ENCODE data around the gene POC1A. TPM values are rescaled to one million over a fixed set of nuclear protein-coding genes. Genes with fewer than 3 reads are reported as not detected.

The POC1A gene
- total and polyA plus RNA-seq, 2 of the 8 experiments (the other 6 are each of a cell fraction or from before 2014, with no cell fraction given) = 35.7 to 39.2 TPM

- Histone ChIP-seq H3K9ac (replicated peaks in 1 of 4; ENCODE audit: extremely low read depth in 1 of 4, low read depth in 3 of 4, low read length in 3 of 4) (no peak overlapping the region), H3K27ac (ENCODE audit: low read depth, low read length) (no peak overlapping the region), H2BK20ac (ENCODE audit: low read length) (no peak overlapping the region), H3K18ac (ENCODE audit: extremely low read depth, low read length) (no peak overlapping the region), H3K56ac (replicated peaks; ENCODE audit: insufficient read length, low read depth, low read length) (no peak overlapping the region), H3K27me3 (replicated peaks in 1 of 4; ENCODE audit: control insufficient read depth in 3 of 4, extremely low read depth in 1 of 4, insufficient read depth in 3 of 4, low read length in 3 of 4) (no peaks in the 10 kb centered on the region), H3K23ac (ENCODE audit: insufficient read length) (no peak overlapping the region), H4K5ac (ENCODE audit: insufficient read length, low read depth, low read length) (no peak overlapping the region), H2BK120ac (replicated peaks; ENCODE audit: low read depth, low read length) (no peak overlapping the region), H3K4me1 (replicated peaks in 1 of 4; ENCODE audit: control insufficient read depth in 3 of 4, insufficient read depth in 4 of 4, low read length in 3 of 4) (peaks cover 0 to 4% (median 0%) of the 10 kb centered on the region in 4 experiments; a peak in 2 of 7 replicates), H3K79me1 (ENCODE audit: low read depth, low read length) (no peaks in the 10 kb centered on the region; the same call in 1 of the 2 replicates), H3K4ac (replicated peaks; ENCODE audit: insufficient read length, low read depth, low read length) (no peak overlapping the region), H3K4me2 (ENCODE audit: insufficient read depth in 1 of 2, low read depth in 2 of 2, low read length in 2 of 2) (no peak overlapping the region), H2BK15ac (ENCODE audit: low read length) (no peak overlapping the region), H3K4me3 (ENCODE audit: extremely low read depth in 1 of 4, insufficient read depth in 2 of 4, low read depth in 3 of 4, low read length in 4 of 4) (no peak overlapping the region), H3K36me3 (ENCODE audit: control insufficient read depth in 2 of 4, insufficient read depth in 4 of 4, low read length in 3 of 4) (peaks cover 0 to 2% (median 0%) of the 10 kb centered on the region in 4 experiments; a peak in 1 of 8 replicates), H3K9me3 (ENCODE audit: insufficient read depth in 2 of 2, low read depth in 1 of 2, low read length in 1 of 2) (no peaks in the 10 kb centered on the region), H2AK5ac (ENCODE audit: low read depth, low read length) (no peak overlapping the region), H3K23me2 (ENCODE audit: low read depth, low read length) (no peaks in the 10 kb centered on the region), H2BK5ac (ENCODE audit: low read depth, low read length) (no peak overlapping the region), H3K79me2 (ENCODE audit: control insufficient read depth in 1 of 2, insufficient read depth in 2 of 2, low read length in 2 of 2) (no peaks in the 10 kb centered on the region), H4K20me1 (replicated peaks in 1 of 2; ENCODE audit: control insufficient read depth in 1 of 2, insufficient read depth in 2 of 2, low read length in 2 of 2) (peaks cover 5 to 7% of the 10 kb centered on the region in 2 experiments), H2BK12ac (ENCODE audit: low read depth, low read length) (no peak overlapping the region), H4K91ac (replicated peaks; ENCODE audit: insufficient read length, low read length) (no peak overlapping the region), H4K8ac (ENCODE audit: extremely low read depth, insufficient read depth, low read length) (no peak overlapping the region), H3K14ac (ENCODE audit: insufficient read length) (no peak overlapping the region), H2AFZ (ENCODE audit: low read length) (no peak overlapping the region)
- TF ChIP-seq POU5F1 (IDR thresholded peaks at IDR 0.05; ENCODE audit: low read depth, low read length) (no peak), ASH2L (IDR thresholded peaks at IDR 0.05; ENCODE audit: low read length) (no peak), CREB1 (IDR thresholded peaks at IDR 0.05) (no peak), HDAC6 (IDR thresholded peaks at IDR 0.05; ENCODE audit: low read depth, low read length) (no peak), JUN (IDR thresholded peaks at IDR 0.05; ENCODE audit: low read depth, low read length) (no peak), BCL11A (IDR thresholded peaks at IDR 0.05; ENCODE audit: low read depth in 2 of 2, low read length in 2 of 2) (no peak), POLR2A (IDR thresholded peaks at IDR 0.05; ENCODE audit: control extremely low read depth in 1 of 2, low read depth in 2 of 2, low read length in 2 of 2) (no peak)
- ChIA-PET POLR2A (ENCODE audit: partially characterized antibody) (interaction anchor here (0.9 to 2.3 kb wide), 4 partner anchors 11 to 93 kb away, joined by 3 to 7 read pairs (median 3); no protein-coding TSS in a partner anchor), CTCF (ENCODE audit: partially characterized antibody) (interaction anchor here (0.6 to 14.6 kb wide), 15 partner anchors 9 to 144 kb away, joined by 3 to 168 read pairs (median 6); no protein-coding TSS in a partner anchor)
- 80% methylated on average over 3 of the region's 3 CpGs; no CpG with 5 or more reads in 1 of the 2 experiments for WGBS, 2 experiments (ENCODE audit: extremely low coverage in 1 of 2, insufficient coverage in 1 of 2, insufficient read length in 1 of 2, insufficient replicate concordance in 2 of 2, low coverage in 1 of 2, low lambda C conversion rate in 2 of 2, missing lambda C conversion rate in 1 of 2)
- no peak for DNase-seq (ENCODE audit: low read depth in 1 of 2, low spot score in 2 of 2)
- no peak for FAIRE-seq
Measured at GRCh38 chr3:52087731-52088130, 66.5 kb downstream of the POC1A start.

Data from H1 (cell line).